Esophagus muscularis mucosa (tissue), 4 donors: ENCODE results near the gene GRID2. TPM values are rescaled to one million over a fixed set of nuclear protein-coding genes. Genes with fewer than 3 reads are reported as not detected.

Experiments
- DNase-seq: peaks from one replicate; pipeline ENCODE4 v3.0.0-alpha.2; 2017; ENCODE audit errors: extremely low spot score
- H3K27ac ChIP-seq, 4 donors: fragments of 200-600 bp; sonication (generic); replicated peaks in 1 of 4; 1 replicate in 3 of 4; 2 replicates in 1 of 4; pipeline ENCODE4 v1.5.1; 2016 to 2019; ENCODE audit warnings: mild to moderate bottlenecking in 1 of 4
- H3K27me3 ChIP-seq, 4 donors: fragments of 200-600 bp; sonication (generic); one replicate each; pipeline versions ENCODE4 v1.5.1 to v1.6.0; 2016 to 2019
- H3K36me3 ChIP-seq, 4 donors: fragments of 200-600 bp; sonication (generic); one replicate each; pipeline ENCODE4 v1.5.1; 2016 to 2019
- H3K4me1 ChIP-seq, 4 donors: fragments of 200-600 bp; sonication (generic); one replicate each; pipeline ENCODE4 v1.5.1; 2016 to 2019
- H3K4me3 ChIP-seq, 4 donors: fragments of 200-600 bp; sonication (generic); 1 replicate in 2 of 4; 2 replicates in 2 of 4; pipeline ENCODE4 v1.5.1; 2016 to 2019; ENCODE audit warnings: mild to moderate bottlenecking in 4 of 4, moderate library complexity in 1 of 4
- H3K9me3 ChIP-seq, 4 donors: fragments of 200-600 bp; sonication (generic); 1 replicate in 3 of 4; 2 replicates in 1 of 4; pipeline ENCODE4 v1.5.1; 2016 to 2019
- EP300 ChIP-seq: sonication (generic); formaldehyde crosslinking; IDR thresholded peaks from one replicate; pipeline ENCODE4 v1.6.1; 2017; ENCODE audit warnings: antibody characterized with exemption
- POLR2A ChIP-seq: fragments of 450-650 bp; IDR thresholded peaks from one replicate; pipeline ENCODE4 v1.6.1; 2017; ENCODE audit warnings: antibody characterized with exemption, moderate library complexity, mild to moderate bottlenecking, low read depth
- POLR2AphosphoS5 ChIP-seq, 2 donors: sonication (generic); formaldehyde crosslinking; IDR thresholded peaks; one replicate each; pipeline ENCODE4 v1.6.1; 2017; ENCODE audit warnings: antibody characterized with exemption in 2 of 2
- WGBS: methylation state at CpG from one replicate; pipeline ENCODE4 v1.1.5; 2018; 5-methylcytosine and 5-hydroxymethylcytosine counted together
- intact Hi-C: fragments of 100-400 bp; cut with DNase I; formaldehyde crosslinking; loops from one replicate; pipeline ENCODE4 v1.15.1; 2023
- total RNA-seq, 4 donors: library from RNA; depleted of rRNA; stranded (reverse); fragments of >200 nt; gene quantifications; one replicate each; pipeline versions ENCODE4 v1.1.0 to v1.2.1, GENCODE V29; 2016
- TF ChIP-seq, protein P1 (sequence below), 3 experiments: fragments of 200-600 bp in 2 of 3; fragments of 450-650 bp in 1 of 3; sonication (generic) in 2 of 3; IDR thresholded peaks; one replicate each; pipeline ENCODE4 v1.5.1; 2017 to 2019; ENCODE audit warnings: antibody characterized with exemption in 3 of 3, mild to moderate bottlenecking in 2 of 3, moderate library complexity in 1 of 3

Gene GRID2
- total RNA-seq, 4 donors from 2014 or later = 0.06 to 0.17 TPM; not detected in 2

DNA sequence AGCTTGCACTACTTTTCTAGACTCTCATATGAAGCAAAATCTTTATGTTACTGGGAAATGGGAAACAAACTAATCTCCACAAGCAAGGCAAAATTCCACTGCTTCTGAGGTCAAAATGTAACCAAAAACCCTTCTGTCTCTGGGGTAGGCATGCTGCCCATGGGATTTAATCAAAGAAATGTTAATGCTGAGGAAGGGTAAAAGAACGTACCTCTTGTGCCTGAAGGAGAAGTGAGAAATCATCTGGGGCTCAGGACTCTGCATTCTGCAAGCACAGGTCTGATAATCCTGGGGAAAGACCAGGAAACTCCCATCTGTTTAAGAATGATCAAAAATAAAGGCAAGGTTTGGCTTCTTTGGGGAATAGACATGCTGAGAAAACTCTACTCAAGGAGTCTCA, 184.7 kb downstream of the GRID2 start:
- TF ChIP-seq POLR2A (no peak), EP300 (no peak), POLR2AphosphoS5 (IDR thresholded peaks at IDR 0.05) (no peak)
- TF ChIP-seq, protein P1, sequence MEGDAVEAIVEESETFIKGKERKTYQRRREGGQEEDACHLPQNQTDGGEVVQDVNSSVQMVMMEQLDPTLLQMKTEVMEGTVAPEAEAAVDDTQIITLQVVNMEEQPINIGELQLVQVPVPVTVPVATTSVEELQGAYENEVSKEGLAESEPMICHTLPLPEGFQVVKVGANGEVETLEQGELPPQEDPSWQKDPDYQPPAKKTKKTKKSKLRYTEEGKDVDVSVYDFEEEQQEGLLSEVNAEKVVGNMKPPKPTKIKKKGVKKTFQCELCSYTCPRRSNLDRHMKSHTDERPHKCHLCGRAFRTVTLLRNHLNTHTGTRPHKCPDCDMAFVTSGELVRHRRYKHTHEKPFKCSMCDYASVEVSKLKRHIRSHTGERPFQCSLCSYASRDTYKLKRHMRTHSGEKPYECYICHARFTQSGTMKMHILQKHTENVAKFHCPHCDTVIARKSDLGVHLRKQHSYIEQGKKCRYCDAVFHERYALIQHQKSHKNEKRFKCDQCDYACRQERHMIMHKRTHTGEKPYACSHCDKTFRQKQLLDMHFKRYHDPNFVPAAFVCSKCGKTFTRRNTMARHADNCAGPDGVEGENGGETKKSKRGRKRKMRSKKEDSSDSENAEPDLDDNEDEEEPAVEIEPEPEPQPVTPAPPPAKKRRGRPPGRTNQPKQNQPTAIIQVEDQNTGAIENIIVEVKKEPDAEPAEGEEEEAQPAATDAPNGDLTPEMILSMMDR (IDR thresholded peaks at IDR 0.05) = no peak
- Histone ChIP-seq H3K4me3 (no peak overlapping the region), H3K27ac (no peak overlapping the region), H3K9me3 (no peaks in the 10 kb centered on the region), H3K36me3 (no peaks in the 10 kb centered on the region), H3K27me3 (no peaks in the 10 kb centered on the region), H3K4me1 (no peaks in the 10 kb centered on the region)
- intact Hi-C loops = no loop called here
- WGBS = 50% methylated on average over 1 of the region's 1 CpG
- no peak for DNase-seq

DNA sequence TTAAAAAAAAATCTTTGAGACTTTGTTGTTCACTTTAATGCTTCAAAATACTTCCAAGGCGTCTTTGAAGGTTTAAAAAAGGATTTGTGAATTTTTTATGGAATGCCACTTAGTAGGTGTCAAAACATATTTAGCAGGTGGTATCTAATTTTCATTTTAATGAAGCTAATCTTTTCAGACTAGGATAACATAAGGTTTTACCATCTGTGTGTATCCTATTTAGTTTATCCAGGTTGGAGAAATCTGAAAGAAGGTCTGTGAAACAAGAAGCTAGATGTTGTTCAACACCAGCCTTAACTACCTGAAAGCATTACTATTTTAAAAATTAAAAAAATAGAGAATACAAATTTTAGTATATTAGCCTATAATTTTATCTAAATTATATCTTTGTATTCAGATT, 193.4 kb downstream of the GRID2 start:
- no peak overlapping the region for H3K27ac ChIP-seq
- no peaks in the 10 kb centered on the region for H3K9me3 ChIP-seq
- H3K27me3 ChIP-seq = no peaks in the 10 kb centered on the region
- intact Hi-C loops = no loop called here
- H3K4me1 ChIP-seq = no peaks in the 10 kb centered on the region
- no peaks in the 10 kb centered on the region for H3K36me3 ChIP-seq
- no peak overlapping the region for H3K4me3 ChIP-seq
- no peak for TF ChIP-seq POLR2A
- TF ChIP-seq, protein P1 (IDR thresholded peaks at IDR 0.05) = no peak
- TF ChIP-seq EP300 = no peak
- TF ChIP-seq POLR2AphosphoS5 (IDR thresholded peaks at IDR 0.05) = no peak
- WGBS = 40% methylated on average over 1 of the region's 1 CpG
- DNase-seq = no peak

DNA sequence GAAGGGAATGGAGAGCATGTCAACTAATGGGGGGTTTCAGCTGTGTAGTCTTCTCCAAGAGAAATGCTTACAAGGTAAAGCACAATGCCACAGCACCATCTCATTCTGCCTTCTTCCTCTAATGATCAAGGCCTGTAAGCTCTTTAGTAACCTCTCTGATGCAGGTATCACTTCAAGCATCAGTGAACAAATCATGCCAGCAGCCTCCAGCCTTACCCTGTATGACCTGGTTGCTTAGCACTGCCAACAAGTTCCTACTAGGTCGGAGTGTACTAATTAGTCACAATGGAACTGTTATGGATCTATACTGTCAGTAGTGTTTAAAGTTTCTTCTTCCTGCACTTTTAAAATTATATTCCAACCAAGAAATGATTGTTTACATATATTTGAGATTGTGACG, 197.7 kb downstream of the GRID2 start:
- Histone ChIP-seq H3K4me1 (no peaks in the 10 kb centered on the region), H3K27me3 (no peaks in the 10 kb centered on the region), H3K36me3 (no peaks in the 10 kb centered on the region), H3K27ac (no peak overlapping the region), H3K9me3 (no peaks in the 10 kb centered on the region), H3K4me3 (no peak overlapping the region)
- intact Hi-C loops = no loop called here
- no peak for TF ChIP-seq POLR2A
- no peak for TF ChIP-seq EP300
- no peak for TF ChIP-seq POLR2AphosphoS5 (IDR thresholded peaks at IDR 0.05)
- TF ChIP-seq, protein P1 (IDR thresholded peaks at IDR 0.05) = no peak
- WGBS = 64% methylated on average over 2 of the region's 2 CpGs
- DNase-seq = no peak

DNA sequence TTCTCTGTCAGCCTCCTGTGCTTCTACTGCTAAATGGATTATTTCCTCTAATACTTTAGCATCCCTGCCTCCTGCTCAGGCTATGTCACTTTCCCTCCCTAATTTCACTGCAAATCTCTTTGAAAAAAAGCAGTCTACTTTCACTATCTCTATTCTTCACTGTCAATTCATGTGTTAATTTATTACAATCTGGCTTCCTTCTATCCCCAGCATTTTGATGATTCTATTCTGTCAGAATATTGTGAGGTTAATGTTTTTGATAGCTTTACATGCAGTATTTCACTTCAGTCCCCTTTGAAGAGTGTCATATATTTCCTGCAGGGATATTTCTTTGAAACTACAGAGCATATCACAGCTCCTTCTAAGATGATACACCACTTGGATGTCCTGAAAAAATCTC, 203.2 kb downstream of the GRID2 start:
- no peaks in the 10 kb centered on the region for H3K9me3 ChIP-seq
- intact Hi-C loops = no loop called here
- no peak for TF ChIP-seq POLR2AphosphoS5 (IDR thresholded peaks at IDR 0.05)
- TF ChIP-seq POLR2A = no peak
- no peak for TF ChIP-seq EP300
- TF ChIP-seq, protein P1 (IDR thresholded peaks at IDR 0.05) = no peak

DNA sequence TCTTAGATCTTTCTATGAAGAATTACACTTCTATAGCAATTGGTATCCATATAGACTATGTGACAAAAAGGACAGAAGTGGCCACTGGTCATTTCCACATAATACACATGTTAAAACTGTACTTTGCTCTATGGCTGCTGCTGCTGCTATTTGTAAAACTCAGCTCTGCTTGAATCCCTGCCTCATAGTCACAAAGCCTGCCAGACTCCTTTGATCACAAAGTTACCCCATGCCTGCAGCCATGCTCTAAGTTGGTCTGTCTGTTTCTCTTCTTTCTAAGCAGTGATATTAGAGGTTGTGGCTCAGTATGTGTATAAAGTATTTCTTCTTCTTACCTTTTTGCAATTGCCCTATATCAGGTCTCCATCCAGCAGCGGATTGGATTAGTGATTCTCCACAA, 210.9 kb downstream of the GRID2 start:
- DNase-seq = no peak

More for the DNA sequence above, 203.2 kb downstream of the GRID2 start:
- Histone ChIP-seq H3K36me3 (no peaks in the 10 kb centered on the region), H3K4me1 (no peaks in the 10 kb centered on the region), H3K27me3 (no peaks in the 10 kb centered on the region), H3K4me3 (no peak overlapping the region), H3K27ac (no peak overlapping the region)
- no peak for DNase-seq

More for the DNA sequence above, 210.9 kb downstream of the GRID2 start:
- intact Hi-C loops = no loop called here
- Histone ChIP-seq H3K36me3 (no peaks in the 10 kb centered on the region), H3K27me3 (no peaks in the 10 kb centered on the region), H3K9me3 (no peaks in the 10 kb centered on the region), H3K4me3 (no peak overlapping the region), H3K27ac (no peak overlapping the region), H3K4me1 (no peaks in the 10 kb centered on the region)
- TF ChIP-seq POLR2A (no peak), POLR2AphosphoS5 (IDR thresholded peaks at IDR 0.05) (no peak), EP300 (no peak)
- TF ChIP-seq, protein P1 (IDR thresholded peaks at IDR 0.05) = no peak
- 81% methylated on average over 1 of the region's 1 CpG for WGBS
